IMR-90 (cell line): ENCODE data around the gene IBA57. TPM values are rescaled to one million over a fixed set of nuclear protein-coding genes. Genes with fewer than 3 reads are reported as not detected.

Experiments
- ATAC-seq: fragments of 200-7000 bp; cut with Tn5 transposase; 2 replicates; pipeline ENCODE4 v1.9.1; 2020; ENCODE audit warnings: low read depth, mild to moderate bottlenecking, moderate library complexity
- BruUV-seq: library from RNA; stranded (reverse); fragments of 400-500 nt; replicated peaks from 2 replicates; lab custom pipeline; 2021; lab: Mats Ljungman, UMichigan
- CTCF ChIA-PET: fragments of 300-600 bp; formaldehyde crosslinking; extraction: SDS; loops from one replicate; lab custom pipeline; 2021; ENCODE audit warnings: antibody characterized with exemption; lab: Yijun Ruan, JAX
- POLR2A ChIA-PET: fragments of 300-600 bp; sonication (Branson Sonifier 250); formaldehyde crosslinking; loops from one replicate; lab custom pipeline; 2022; ENCODE audit warnings: antibody characterized with exemption; ENCODE audit not compliant: unreplicated experiment; lab: Charles Lee
- DNase-seq: peaks from one replicate; pipeline ENCODE4 v3.0.0; 2013
- H2AFZ ChIP-seq: replicated peaks from 2 replicates; pipeline ENCODE3; 2013; ENCODE audit warnings: low read length, mild to moderate bottlenecking; ENCODE audit not compliant: poor library complexity
- H2AK5ac ChIP-seq: 2 replicates; pipeline ENCODE4 v1.6.1; 2013; ENCODE audit warnings: low read depth, low read length, inconsistent platforms
- H2AK9ac ChIP-seq: replicated peaks from 2 replicates; pipeline ENCODE3; 2013; ENCODE audit warnings: mild to moderate bottlenecking, low read depth, low read length, moderate library complexity; ENCODE audit not compliant: poor library complexity
- H2BK120ac ChIP-seq: 2 replicates; pipeline ENCODE4 v1.6.1; 2013; ENCODE audit warnings: low read depth, low read length, inconsistent platforms
- H2BK15ac ChIP-seq: 3 replicates; pipeline ENCODE4 v1.6.1; 2013; ENCODE audit warnings: low read depth, low read length, inconsistent platforms
- H2BK20ac ChIP-seq: 2 replicates; pipeline ENCODE4 v1.6.1; 2013; ENCODE audit warnings: low read depth, mild to moderate bottlenecking, inconsistent platforms, low read length, moderate library complexity
- H2BK5ac ChIP-seq: 2 replicates; pipeline ENCODE4 v1.6.1; 2013; ENCODE audit warnings: mild to moderate bottlenecking, low read depth, low read length, inconsistent platforms; ENCODE audit not compliant: poor library complexity, severe bottlenecking
- H3K14ac ChIP-seq: replicated peaks from 2 replicates; pipeline ENCODE4 v1.6.1; 2013; ENCODE audit warnings: low read depth, low read length, inconsistent platforms
- H3K18ac ChIP-seq: 2 replicates; pipeline ENCODE4 v1.6.1; 2013; ENCODE audit warnings: low read depth, low read length, control low read depth
- H3K23ac ChIP-seq: 2 replicates; pipeline ENCODE4 v1.6.1; 2013; ENCODE audit warnings: low read depth, low read length, inconsistent platforms
- H3K27ac ChIP-seq: 2 replicates; pipeline ENCODE4 v1.5.1; 2013; ENCODE audit warnings: mild to moderate bottlenecking, control low read depth, low read length; ENCODE audit not compliant: insufficient read depth
- H3K27me3 ChIP-seq: 2 replicates; pipeline ENCODE4 v1.6.1; 2013; ENCODE audit warnings: low read length; ENCODE audit not compliant: control insufficient read depth, insufficient read depth
- H3K36me3 ChIP-seq: 2 replicates; pipeline ENCODE4 v1.6.1; 2013; ENCODE audit warnings: low read length, mixed read lengths; ENCODE audit not compliant: control insufficient read depth, insufficient read depth
- H3K4ac ChIP-seq: 2 replicates; pipeline ENCODE4 v1.6.1; 2013; ENCODE audit warnings: low read depth, low read length, inconsistent platforms
- H3K4me1 ChIP-seq: 2 replicates; pipeline ENCODE4 v1.6.1; 2013; ENCODE audit warnings: low read length, mixed read lengths; ENCODE audit not compliant: control insufficient read depth, insufficient read depth
- H3K4me2 ChIP-seq: 2 replicates; pipeline ENCODE4 v1.6.1; 2013; ENCODE audit warnings: low read depth, mild to moderate bottlenecking, control low read depth, low read length, moderate library complexity
- H3K4me3 ChIP-seq: 2 replicates; pipeline ENCODE4 v1.5.1; 2013; ENCODE audit warnings: low read depth, mild to moderate bottlenecking, control low read depth, low read length, moderate library complexity; ENCODE audit not compliant: insufficient read depth
- H3K56ac ChIP-seq: 2 replicates; pipeline ENCODE4 v1.6.1; 2013; ENCODE audit warnings: low read length, inconsistent platforms; ENCODE audit not compliant: insufficient read depth; ENCODE audit errors: extremely low read depth
- H3K79me1 ChIP-seq, 2 experiments: 2 replicates each; pipeline ENCODE4 v1.6.1; 2013; ENCODE audit warnings: low read length in 2 of 2, inconsistent platforms in 1 of 2, low read depth in 1 of 2
- H3K9ac ChIP-seq: 2 replicates; pipeline ENCODE4 v1.6.1; 2013; ENCODE audit warnings: low read depth, low read length, control low read depth
- H3K9me1 ChIP-seq: 2 replicates; pipeline ENCODE4 v1.6.1; 2013; ENCODE audit warnings: low read length, inconsistent platforms; ENCODE audit not compliant: insufficient read depth
- H3K9me3 ChIP-seq: 2 replicates; pipeline ENCODE4 v1.6.1; 2013; ENCODE audit warnings: low read length; ENCODE audit not compliant: control insufficient read depth, insufficient read depth
- H4K20me1 ChIP-seq: 2 replicates; pipeline ENCODE4 v1.6.1; 2013; ENCODE audit warnings: low read length, inconsistent platforms; ENCODE audit not compliant: insufficient read depth
- H4K5ac ChIP-seq: 2 replicates; pipeline ENCODE4 v1.6.1; 2013; ENCODE audit warnings: mild to moderate bottlenecking, low read depth, low read length, control low read depth
- H4K8ac ChIP-seq, 2 experiments: 2 replicates each; pipeline ENCODE4 v1.6.1; 2013; ENCODE audit warnings: low read depth in 2 of 2, low read length in 2 of 2, control low read depth in 1 of 2, inconsistent platforms in 1 of 2
- H4K91ac ChIP-seq: 2 replicates; pipeline ENCODE4 v1.6.1; 2013; ENCODE audit warnings: low read depth, low read length, inconsistent platforms; ENCODE audit not compliant: insufficient read depth
- CEBPB ChIP-seq: IDR thresholded peaks from 2 replicates; pipeline ENCODE4 v1.6.1; 2012; ENCODE audit warnings: low read depth, low read length, improper control_type of control experiment
- CHD1 ChIP-seq: IDR thresholded peaks from 2 replicates; pipeline ENCODE4 v1.6.1; 2012; ENCODE audit warnings: low read depth, low read length, improper control_type of control experiment
- ELK1 ChIP-seq: fragments of 150-350 bp; IDR thresholded peaks from 2 replicates; pipeline ENCODE4 v1.6.1; 2016; ENCODE audit warnings: low read depth, mild to moderate bottlenecking, low read length, moderate library complexity, borderline replicate concordance
- MAFK ChIP-seq: IDR thresholded peaks from 2 replicates; pipeline ENCODE4 v1.6.1; 2012; ENCODE audit warnings: low read depth, low read length, improper control_type of control experiment
- MAZ ChIP-seq: IDR thresholded peaks from 2 replicates; pipeline ENCODE4 v1.6.1; 2012; ENCODE audit warnings: low read depth, mild to moderate bottlenecking, low read length, improper control_type of control experiment, moderate library complexity, borderline replicate concordance
- MXI1 ChIP-seq: IDR thresholded peaks from 2 replicates; pipeline ENCODE4 v1.6.1; 2012; ENCODE audit warnings: low read depth, mild to moderate bottlenecking, low read length, moderate library complexity, borderline replicate concordance
- NFE2L2 ChIP-seq: fragments of 150-350 bp; IDR thresholded peaks from 2 replicates; pipeline ENCODE4 v1.6.1; 2016; ENCODE audit warnings: low read depth, mild to moderate bottlenecking, low read length
- POLR2A ChIP-seq: IDR thresholded peaks from 2 replicates; pipeline ENCODE4 v1.6.1; 2012; ENCODE audit warnings: mild to moderate bottlenecking, low read depth, low read length
- RAD21 ChIP-seq: IDR thresholded peaks from 2 replicates; pipeline ENCODE4 v1.6.1; 2012; ENCODE audit warnings: low read length, improper control_type of control experiment
- RCOR1 ChIP-seq: IDR thresholded peaks from 2 replicates; pipeline ENCODE4 v1.6.1; 2012; ENCODE audit warnings: mild to moderate bottlenecking, low read length, improper control_type of control experiment; ENCODE audit not compliant: insufficient replicate concordance
- RFX5 ChIP-seq: IDR thresholded peaks from 2 replicates; pipeline ENCODE4 v1.8.0; 2012; ENCODE audit warnings: low read depth, mild to moderate bottlenecking, low read length, moderate library complexity
- SMC3 ChIP-seq: fragments of 150-350 bp; IDR thresholded peaks from 2 replicates; pipeline ENCODE4 v1.6.1; 2016; ENCODE audit warnings: low read depth, mild to moderate bottlenecking, antibody characterized with exemption, low read length, moderate library complexity
- USF2 ChIP-seq: fragments of 150-350 bp; IDR thresholded peaks from 2 replicates; pipeline ENCODE4 v1.6.1; 2017; ENCODE audit warnings: mild to moderate bottlenecking, antibody characterized with exemption, low read length, low read depth
- WGBS, 2 experiments: methylation state at CpG; one replicate each; pipeline versions ENCODE4 v1.1.5 to v1.1.7; 2013; ENCODE audit warnings: missing lambda C conversion rate in 2 of 2; ENCODE audit not compliant: insufficient read length in 1 of 2; ENCODE audit errors: extremely low coverage in 2 of 2; 5-methylcytosine and 5-hydroxymethylcytosine counted together
- dilution Hi-C: fragments of 300-500 bp; cut with HindIII; formaldehyde crosslinking; loops from one replicate; pipeline ENCODE4 v1.14.3; 2018; ENCODE audit warnings: low sequenced_read_pairs; ENCODE audit not compliant: unreplicated experiment
- in situ Hi-C: fragments of 300-500 bp; cut with MboI; formaldehyde crosslinking; loops from 3 replicates; pipeline ENCODE4 v1.14.3; 2019; ENCODE audit warnings: low sequenced_read_pairs, inconsistent platforms, mixed read lengths
- intact Hi-C: fragments of 100-400 bp; cut with micrococcal nuclease; formaldehyde crosslinking; loops from 2 replicates; pipeline ENCODE4 v1.10.0; 2022
- polyA plus RNA-seq, 3 experiments: library from polyadenylated mRNA; depleted of rRNA; stranded (reverse); fragments of >200 nt; gene quantifications; 2 replicates each; pipeline ENCODE4 v1.2.3, GENCODE V29; 2012; ENCODE audit warnings: low replicate concordance in 1 of 3
- total RNA-seq: library from RNA; depleted of rRNA; stranded (reverse); fragments of >200 nt; gene quantifications from 2 replicates; pipeline ENCODE4 v1.2.3, GENCODE V29; 2012
- TF ChIP-seq, protein P1 (sequence below): conservative IDR thresholded peaks from 2 replicates; pipeline ENCODE4 v1.5.1; 2012; ENCODE audit warnings: mild to moderate bottlenecking, low read depth, low read length, improper control_type of control experiment

The IBA57 gene
- total and polyA plus RNA-seq, 2 of the 4 experiments (the other 2 are of a cell fraction): 2.0 to 2.6 TPM

DNA sequence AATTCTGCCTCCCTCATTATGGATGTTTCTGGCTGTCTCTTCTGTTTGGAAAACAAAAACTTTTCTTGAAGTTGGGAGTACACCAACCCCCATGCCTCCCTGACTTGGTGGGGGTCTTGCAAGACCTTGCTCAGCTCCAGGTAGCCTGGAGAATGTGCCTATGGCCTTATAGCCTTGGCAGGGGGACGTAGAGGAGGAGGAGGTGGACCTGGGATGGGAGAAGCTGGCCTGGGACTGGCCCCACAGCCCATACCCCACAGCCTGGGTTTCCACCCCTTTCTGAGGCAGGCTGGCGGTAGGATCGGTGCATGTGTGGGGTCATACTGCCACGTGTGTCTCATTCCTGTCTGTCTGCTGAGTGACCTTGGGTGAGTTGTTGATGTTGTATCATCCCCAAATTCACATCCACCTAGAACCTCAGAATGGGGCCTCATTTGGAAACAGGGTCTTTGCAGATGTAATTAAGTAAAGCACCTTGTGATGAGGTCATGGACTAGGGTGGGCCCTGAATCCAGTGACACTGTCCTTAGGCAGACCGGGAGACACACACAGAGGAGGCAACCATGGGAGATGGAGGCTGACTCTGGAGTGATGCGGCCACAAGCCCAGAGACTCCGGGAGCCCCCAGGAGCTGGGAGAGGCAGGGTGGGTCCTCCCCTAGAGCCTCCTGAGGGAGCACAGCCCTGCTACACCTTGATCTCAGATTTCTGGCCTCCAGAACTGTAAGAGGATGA is 60.7 kb downstream of the IBA57 start:
- CTCF ChIA-PET: interaction anchor here (1.4 kb wide), 1 partner anchor 44 kb away, joined by 3 read pairs; no protein-coding TSS in a partner anchor
- in situ Hi-C loops: no loop called here

More for the DNA sequence above, 60.7 kb downstream of the IBA57 start:
- POLR2A ChIA-PET: no interaction called here
- no peaks in the 10 kb centered on the region for H3K27me3 ChIP-seq
- peak overlapping the region; percentile 46 for H2AK5ac ChIP-seq
- H2BK15ac ChIP-seq: peak overlapping the region; percentile 44; the same call in 1 of the 3 replicates
- BruUV-seq: no TSS peak
- no peak overlapping the region for H3K9ac ChIP-seq
- no peak for DNase-seq
- no peak overlapping the region for H2AFZ ChIP-seq
- H3K23ac ChIP-seq: no peak overlapping the region
- intact Hi-C loops: loop anchor here (5.0 kb wide), 3 partner anchors 151 to 231 kb away; a partner anchor contains a TSS
- peaks cover 18% of the 10 kb centered on the region for H3K4me1 ChIP-seq
- H3K4me2 ChIP-seq: no peak overlapping the region
- peaks cover 12% of the 10 kb centered on the region; the same call in 1 of the 2 replicates for H3K9me1 ChIP-seq
- dilution Hi-C loops: no loop called here
- no CpG with 5 or more reads among the region's 7 CpGs for WGBS, 2 experiments
- no peaks in the 10 kb centered on the region; the same call in 1 of the 2 replicates for H4K20me1 ChIP-seq
- H3K56ac ChIP-seq: no peak overlapping the region
- H3K9me3 ChIP-seq: peaks cover 9% of the 10 kb centered on the region
- H3K27ac ChIP-seq: peak overlapping the region; percentile 99; the same call in 1 of the 2 replicates
- no peak overlapping the region for H3K18ac ChIP-seq
- H3K79me1 ChIP-seq: peaks cover 4 to 18% of the 10 kb centered on the region in 2 experiments; a peak in 3 of 4 replicates
- H3K36me3 ChIP-seq: peaks cover 25% of the 10 kb centered on the region
- H2BK5ac ChIP-seq: no peak overlapping the region
- H4K8ac ChIP-seq: peak overlapping the region in 1 of 2 experiments; percentile 79; a peak in 1 of 4 replicates
- H2BK120ac ChIP-seq: no peak overlapping the region; the same call in 1 of the 2 replicates
- peak overlapping the region; percentile 51 for H2AK9ac ChIP-seq
- no peak overlapping the region for H4K5ac ChIP-seq
- peak overlapping the region; percentile 97; the same call in 1 of the 2 replicates for H3K4ac ChIP-seq
- no peak overlapping the region for H3K4me3 ChIP-seq
- no peak overlapping the region for H2BK20ac ChIP-seq
- TF ChIP-seq MXI1 (no peak), ELK1 (no peak), RAD21 (no peak), POLR2A (no peak), NFE2L2 (no peak), CEBPB (no peak), CHD1 (no peak), RFX5 (no peak), MAZ (no peak), USF2 (no peak), MAFK (no peak), RCOR1 (no peak), SMC3 (no peak)
- TF ChIP-seq, protein P1, sequence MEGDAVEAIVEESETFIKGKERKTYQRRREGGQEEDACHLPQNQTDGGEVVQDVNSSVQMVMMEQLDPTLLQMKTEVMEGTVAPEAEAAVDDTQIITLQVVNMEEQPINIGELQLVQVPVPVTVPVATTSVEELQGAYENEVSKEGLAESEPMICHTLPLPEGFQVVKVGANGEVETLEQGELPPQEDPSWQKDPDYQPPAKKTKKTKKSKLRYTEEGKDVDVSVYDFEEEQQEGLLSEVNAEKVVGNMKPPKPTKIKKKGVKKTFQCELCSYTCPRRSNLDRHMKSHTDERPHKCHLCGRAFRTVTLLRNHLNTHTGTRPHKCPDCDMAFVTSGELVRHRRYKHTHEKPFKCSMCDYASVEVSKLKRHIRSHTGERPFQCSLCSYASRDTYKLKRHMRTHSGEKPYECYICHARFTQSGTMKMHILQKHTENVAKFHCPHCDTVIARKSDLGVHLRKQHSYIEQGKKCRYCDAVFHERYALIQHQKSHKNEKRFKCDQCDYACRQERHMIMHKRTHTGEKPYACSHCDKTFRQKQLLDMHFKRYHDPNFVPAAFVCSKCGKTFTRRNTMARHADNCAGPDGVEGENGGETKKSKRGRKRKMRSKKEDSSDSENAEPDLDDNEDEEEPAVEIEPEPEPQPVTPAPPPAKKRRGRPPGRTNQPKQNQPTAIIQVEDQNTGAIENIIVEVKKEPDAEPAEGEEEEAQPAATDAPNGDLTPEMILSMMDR: no peak
- ATAC-seq: no peak
- H3K14ac ChIP-seq: no peak overlapping the region
- H4K91ac ChIP-seq: no peak overlapping the region
